ENCODE results near the gene FGF2.
"Not testable (repeated sequence)": the region's sequence is repeated elsewhere in the genome, so short reads cannot be mapped to it uniquely, and the experiment has no call there.

Gene FGF2

DNA sequence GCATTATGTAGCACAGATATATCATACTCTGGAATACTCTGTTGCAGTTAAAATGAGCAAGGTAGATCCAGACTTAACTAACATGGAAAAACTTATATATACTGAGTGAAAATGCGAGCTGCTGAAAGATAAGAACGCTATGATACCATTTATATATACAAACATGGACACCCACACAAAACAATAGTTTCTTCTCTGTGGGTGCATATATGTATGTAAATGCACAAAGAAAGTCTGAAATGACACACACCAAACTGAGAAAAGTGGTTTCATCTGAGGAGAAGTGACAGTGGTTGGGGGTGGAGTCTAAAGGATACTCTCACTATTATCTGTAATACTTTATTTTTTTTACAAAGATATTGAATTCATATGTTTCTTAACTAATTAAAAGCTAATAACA, 12.2 kb upstream of the FGF2 start:
- no peak for DNase-seq (ENCODE audit: low read depth)

DNA sequence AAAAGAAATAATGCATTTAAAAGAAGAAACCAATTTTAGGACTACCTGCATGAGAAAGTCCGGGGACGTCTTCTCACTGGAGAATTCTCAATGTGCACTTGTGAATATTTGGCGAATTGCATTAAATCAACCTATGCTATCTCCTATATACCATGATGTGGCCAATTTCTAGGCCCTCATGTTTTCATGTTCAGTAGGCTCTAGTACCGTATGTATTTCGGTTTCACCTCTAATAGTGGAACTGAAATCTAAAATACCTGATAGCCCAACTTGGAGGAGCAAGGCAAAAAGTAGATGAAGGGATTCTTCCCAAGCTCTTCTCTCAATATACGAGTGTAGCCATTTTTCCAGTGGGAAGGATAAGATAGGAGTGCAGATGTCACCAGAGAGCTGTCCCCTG, 11.4 kb upstream of the FGF2 start:
- no peak for DNase-seq (ENCODE audit: low read depth)

DNA sequence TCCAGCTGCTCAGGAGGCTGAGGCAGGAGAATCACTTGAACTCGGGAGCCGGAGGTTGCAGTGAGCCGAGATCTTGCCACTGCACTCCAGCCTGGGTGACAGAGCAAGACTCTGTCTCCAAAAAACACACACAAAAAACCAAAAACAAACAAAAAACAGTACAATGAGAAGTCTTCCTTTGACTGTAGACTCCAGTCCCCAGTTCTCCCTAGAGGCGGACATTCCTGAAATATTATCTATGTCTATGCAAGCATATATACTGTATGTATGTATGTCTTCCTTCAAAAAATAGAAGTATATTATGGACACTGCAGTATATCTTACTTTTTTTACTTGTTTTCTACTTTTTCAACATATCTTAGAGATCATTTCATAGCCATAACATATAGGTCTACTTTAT, 10.2 kb upstream of the FGF2 start:
- DNase-seq (ENCODE audit: low read depth), result no peak

DNA sequence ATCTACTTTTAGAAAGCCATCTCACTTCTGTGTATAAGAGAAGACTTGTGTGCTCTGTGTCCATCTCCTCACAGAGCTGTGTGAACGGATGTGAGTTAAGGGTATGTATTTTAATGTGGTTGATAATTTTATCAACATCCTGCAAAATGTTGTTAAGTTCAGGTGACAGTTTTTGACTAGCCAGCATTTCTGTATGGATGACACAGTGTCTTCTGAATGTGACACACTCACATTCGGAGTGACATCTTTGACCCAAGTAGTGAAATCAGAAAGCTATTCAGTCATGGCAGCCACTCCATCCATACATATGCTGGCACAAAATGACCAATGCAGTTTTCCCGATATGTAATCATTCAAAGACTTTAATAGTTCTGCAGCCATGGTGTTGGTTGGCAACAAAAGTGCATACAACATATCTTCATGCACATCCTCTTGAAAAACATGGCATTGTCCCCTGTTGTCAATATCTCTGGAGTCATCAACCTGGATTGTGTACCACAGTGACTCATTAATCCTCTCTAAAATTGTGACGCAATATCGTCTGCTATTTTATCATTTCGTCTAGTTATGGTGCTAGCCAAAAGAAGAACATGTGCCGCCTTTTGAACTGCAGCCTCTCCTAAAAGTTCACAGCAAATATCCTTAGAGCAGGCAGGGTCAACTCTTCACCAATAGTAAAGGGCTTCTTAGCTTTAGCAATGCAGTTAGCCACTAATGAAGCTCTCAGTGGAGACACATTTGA, 6.8 kb upstream of the FGF2 start:
- peak; percentile 82 for DNase-seq (ENCODE audit: low read depth)

DNA sequence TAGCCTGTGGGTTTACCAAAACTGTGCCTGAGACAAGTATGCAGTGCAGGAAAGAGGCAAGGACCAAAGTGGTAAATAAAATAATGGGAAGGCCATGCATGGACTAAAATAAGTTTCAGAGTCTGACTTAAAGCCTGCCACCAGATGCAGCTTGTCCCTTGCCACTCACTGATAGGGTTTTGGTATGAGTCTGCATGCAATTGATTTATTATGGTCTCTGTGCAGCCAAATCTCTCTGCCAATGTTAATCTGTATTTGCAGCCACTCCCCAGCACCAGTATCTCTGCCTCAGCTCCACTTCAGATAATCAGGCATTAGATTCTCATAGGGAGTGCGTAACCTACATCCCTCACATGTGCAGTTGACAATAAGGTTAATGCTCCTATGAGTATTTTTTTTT, 5.5 kb upstream of the FGF2 start:
- no peak for DNase-seq (ENCODE audit: low read depth)

DNA sequence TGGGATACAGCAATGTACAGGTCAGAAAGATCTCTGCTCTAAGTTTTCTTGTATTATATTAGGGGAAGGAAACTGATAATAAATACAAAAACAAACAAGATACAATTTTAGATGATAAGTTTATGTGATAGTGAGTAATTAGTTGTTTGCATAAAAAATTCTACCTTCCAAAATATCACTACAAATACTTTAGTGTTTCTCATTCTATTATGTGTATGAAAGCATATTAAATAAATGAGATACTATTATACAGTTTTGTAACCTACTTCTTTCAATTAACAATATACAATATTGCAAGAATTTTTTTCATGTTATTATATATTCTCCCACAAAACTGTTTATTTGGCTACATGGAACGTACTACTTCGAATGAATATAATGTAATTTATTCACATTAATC, 4.2 kb upstream of the FGF2 start:
- DNase-seq (ENCODE audit: low read depth), result no peak

DNA sequence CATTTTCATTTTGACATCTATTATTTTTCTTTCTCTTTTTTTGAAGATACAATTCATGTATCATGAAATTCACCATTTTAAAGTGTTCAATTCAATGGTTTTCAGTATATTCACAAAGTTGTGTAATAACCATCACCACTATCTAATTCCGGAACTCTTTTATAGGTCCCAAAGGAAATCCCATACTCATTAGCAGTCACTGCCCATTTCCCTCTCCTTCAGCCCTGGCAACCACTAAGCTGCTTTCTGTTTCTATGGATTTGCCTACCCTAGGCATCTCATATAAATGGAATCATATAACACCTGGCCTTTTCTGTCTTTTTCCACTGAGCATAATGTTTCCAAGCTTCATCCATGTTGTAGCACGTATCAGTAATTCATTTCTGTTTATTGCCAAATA, 3.2 kb upstream of the FGF2 start:
- DNase-seq (ENCODE audit: low read depth), result no peak

DNA sequence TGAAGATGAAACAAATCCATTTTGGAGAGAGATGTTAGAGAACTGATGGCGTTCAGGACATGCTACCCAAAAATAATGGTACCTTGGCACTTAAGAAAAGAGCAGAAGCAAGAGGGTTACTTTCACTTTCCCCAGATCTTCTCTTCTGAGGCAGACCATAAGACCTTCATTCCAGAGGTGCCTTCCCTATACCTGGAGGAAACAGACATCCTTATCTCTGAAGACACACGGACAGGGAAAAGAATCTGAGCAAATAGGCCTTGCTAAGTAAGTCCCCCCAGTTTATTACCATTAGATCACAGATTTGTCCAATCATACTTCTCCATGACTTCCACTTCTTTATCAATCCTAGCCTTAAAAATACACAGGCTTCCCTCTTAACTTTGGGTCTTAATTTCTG, 2.0 kb upstream of the FGF2 start:
- no peak for DNase-seq (ENCODE audit: low read depth)

DNA sequence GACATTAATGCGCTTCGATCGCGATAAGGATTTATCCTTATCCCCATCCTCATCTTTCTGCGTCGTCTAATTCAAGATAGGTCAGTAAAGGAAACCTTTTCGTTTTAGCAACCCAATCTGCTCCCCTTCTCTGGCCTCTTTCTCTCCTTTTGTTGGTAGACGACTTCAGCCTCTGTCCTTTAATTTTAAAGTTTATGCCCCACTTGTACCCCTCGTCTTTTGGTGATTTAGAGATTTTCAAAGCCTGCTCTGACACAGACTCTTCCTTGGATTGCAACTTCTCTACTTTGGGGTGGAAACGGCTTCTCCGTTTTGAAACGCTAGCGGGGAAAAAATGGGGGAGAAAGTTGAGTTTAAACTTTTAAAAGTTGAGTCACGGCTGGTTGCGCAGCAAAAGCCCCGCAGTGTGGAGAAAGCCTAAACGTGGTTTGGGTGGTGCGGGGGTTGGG, 528 bp upstream of the FGF2 start:
- DNase-seq (ENCODE audit: low read depth), result peak; percentile 55

DNA sequence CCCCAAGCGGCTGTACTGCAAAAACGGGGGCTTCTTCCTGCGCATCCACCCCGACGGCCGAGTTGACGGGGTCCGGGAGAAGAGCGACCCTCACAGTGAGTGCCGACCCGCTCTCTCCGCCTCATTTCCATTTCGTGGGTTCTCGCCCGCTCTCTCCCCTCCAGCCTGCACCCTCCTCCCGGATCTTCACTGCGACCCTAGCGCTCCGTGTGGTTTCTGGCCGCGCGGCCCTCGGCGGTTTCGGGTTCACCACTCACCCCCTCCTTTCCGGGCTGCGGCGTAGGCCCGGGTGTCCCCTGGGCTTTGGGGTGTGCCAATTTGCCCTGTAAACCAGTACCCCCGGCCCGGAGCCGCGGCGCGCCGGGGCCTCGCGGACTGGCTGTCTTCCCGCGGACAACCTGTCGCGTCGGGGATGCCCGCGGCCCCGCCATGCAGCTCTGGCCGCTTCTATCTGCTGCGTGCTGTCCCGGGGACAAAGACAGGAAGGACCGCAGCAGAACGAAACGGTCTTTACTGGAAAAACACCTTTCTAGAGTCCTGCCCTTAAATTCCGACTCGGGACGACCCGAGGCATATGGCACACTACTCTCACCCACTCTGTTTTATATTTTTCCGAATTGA, 737 bp downstream of the FGF2 start:
- peak; percentile 41 for DNase-seq (ENCODE audit: low read depth)

DNA sequence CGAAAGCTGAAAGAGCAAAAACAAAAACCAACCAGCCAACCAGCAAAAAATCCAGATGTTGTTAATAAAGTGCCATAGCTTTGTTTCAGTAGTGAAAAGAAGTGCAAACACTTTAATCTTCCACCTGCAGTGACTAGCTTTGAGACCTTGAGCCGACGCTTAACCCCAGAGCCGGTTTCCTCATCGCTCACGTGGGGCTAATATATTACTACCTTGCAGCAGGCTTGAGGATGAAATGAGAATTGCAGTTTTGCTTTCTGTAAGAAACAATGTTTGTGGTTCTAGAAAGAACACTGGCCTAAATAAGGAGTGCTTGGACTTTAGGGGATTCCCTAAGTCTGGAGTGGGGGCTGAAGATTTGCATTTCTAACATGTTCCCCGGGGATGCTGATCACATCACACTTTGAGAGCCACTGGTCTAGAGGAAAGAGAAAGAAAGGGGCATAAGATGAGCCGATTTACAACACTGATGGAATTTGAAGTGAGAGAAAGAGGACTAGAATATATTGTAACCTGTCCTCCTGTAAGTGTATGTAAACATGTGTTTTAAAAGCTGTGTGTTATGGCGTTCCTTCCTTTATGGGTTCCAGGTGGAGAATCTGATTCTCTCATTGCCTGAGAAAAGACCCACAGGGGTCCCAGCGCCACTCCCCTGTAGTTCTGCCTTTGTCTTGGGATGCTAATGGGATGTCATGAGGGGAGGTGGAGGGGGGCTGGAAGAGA, 1.4 kb downstream of the FGF2 start:
- DNase-seq (ENCODE audit: low read depth), result peak; percentile 88

DNA sequence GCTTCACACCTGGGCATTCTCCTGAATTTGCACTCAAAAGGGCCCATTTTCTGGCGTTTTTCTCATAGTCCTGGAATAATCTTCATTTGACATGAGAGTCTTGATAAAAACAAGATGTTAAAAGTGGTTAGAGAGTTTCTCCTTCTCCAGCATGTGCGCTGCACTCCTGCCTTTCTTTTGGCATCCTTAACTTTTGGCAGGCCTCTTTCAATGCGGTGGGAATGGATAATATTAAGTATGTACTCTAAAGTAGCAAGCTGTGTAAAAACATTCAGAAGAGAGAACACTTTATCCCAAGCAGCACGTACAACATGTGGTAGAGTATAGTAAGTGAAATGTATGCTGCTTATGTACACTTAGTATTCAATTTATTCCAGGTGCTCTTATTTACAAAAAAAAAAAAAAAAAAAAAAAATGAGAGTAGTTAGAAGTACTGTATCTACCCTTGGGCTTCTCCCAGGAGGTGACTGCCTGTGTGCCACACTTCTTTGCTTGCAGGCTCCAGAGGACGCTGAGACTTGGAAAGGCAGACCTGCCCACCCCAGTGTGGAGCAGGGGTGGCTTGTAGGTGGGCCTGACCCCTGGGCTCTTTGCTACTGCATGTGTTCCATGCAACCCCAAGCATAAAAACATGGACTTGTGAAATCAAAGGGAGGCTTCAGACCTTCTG, 3.9 kb downstream of the FGF2 start:
- DNase-seq (ENCODE audit: low read depth), result peak; percentile 65

DNA sequence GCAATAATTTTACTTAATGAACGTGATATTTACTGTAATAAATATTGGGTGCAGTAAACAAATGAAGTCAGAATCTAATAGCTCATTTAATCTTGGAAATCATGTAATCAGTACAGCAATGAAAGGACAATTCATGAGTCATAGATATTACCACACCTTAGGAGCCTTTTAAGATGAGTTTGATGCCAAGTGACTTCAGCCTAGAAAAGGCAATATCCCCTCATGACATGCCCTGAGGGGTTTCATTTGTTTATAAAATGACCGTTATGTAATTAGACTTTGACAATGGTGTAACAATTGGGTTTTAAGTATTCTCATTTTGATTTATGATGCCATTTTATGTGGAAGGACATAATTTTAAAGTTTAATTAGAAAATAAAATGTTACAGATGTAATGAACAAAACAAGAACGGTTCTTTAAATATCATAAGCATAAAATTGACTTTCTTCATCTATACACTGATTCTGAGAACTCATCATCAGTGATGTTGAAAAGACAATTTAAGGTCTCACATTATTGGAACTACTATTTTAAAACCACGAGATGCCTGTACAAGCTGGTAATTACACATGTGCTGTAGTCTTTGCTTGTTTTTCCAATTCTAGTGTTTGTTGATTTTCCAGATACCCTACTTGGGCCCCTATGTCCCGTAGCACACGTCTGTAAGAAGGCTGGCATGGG, 5.0 kb downstream of the FGF2 start:
- peak; percentile 68 for DNase-seq (ENCODE audit: low read depth)

DNA sequence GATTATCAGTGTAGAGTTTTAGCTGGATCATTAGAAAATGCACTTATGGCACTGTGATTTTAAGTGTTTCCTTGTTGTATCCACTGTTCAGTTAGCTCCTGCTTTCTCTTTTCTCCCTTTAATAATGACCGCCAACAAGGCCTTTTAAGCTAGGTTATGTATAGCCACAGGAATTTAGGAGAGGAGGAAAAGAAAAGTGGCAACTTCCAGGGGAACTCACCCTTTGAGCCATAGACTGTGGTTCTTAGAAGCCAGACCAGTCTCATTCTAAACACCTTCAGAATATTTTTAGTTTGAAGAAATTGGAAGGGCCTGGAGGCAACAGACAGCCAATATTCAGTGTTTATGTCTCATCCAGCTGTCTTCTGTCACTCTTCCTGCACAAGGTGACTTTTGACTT, 6.1 kb downstream of the FGF2 start:
- DNase-seq (ENCODE audit: low read depth), result no peak

DNA sequence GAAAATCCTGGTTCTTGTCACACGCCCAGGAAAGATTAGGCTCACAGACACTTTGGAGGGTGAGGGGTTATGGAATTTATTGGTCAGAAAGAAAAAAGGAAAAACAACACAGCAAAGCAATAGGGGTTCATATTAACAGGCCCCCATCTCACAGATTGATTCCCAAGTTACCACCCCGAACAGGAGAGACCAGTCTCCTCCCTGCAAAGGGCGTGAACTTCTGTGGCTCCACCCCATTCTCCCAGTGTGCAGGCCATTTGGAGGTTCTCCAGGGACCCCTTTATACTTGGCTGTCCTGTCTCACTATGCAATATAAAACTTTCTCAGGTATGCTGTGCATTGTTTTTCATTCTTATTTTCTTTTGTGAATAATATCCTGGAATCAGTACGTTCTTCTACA, 7.4 kb downstream of the FGF2 start:
- DNase-seq (ENCODE audit: low read depth), result no peak

DNA sequence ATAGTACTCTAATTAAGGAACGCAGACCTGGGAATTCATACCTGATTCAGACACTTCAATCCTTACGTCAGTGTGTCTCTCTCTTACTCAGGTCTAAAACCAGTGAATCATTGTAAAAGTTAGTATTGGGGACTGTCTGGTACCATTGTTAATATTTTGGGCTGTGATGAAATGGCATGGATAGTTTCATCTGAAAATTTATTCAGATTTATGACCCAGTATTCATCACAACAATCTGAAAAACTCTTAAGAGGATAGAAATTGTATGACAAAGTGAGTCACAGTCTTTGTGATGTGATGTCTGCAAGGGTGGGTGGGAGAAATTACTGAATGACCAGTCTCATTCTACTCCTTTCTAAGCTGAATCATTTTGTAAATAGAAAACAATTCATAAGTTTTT, 10.3 kb downstream of the FGF2 start:
- peak; percentile 51 for DNase-seq (ENCODE audit: low read depth)

DNA sequence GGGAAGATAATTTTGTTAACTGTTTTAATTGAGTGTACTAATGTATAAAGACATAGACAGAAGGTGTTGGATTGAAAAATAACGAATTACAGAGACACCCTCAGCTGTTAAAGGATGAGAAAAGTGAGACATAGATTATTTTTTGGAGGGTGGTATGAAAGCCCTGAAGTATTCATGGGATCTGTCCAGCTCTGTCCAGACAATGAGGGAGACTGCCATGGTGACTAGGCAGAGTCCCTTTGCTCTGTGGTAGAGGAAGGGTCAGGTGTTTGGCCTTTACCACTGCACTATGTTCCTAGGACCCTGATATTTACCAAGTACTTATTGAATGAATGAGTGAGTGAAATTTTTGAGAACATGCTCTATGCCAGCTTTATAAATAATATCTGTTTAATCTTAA, 11.4 kb downstream of the FGF2 start:
- DNase-seq (ENCODE audit: low read depth), result no peak

DNA sequence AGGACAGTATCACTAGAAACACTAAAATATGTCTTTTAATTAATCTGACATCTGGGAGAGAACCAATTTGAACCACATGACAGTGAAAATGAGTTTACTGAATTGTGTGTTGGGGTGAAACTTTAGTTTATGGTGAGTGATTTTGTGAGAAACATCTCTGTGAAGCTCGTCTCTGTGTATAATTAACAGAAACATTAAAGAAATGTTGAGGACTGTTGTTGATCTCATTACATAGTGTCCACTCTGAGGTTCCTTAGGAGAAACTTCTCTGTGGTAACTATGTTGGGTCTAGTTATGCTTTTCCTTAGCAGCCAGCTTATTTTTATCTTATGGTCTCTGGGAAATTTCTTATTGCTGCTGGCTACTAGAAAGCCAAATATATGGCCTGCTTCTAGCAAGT, 15.8 kb downstream of the FGF2 start:
- DNase-seq (ENCODE audit: low read depth), result no peak

DNA sequence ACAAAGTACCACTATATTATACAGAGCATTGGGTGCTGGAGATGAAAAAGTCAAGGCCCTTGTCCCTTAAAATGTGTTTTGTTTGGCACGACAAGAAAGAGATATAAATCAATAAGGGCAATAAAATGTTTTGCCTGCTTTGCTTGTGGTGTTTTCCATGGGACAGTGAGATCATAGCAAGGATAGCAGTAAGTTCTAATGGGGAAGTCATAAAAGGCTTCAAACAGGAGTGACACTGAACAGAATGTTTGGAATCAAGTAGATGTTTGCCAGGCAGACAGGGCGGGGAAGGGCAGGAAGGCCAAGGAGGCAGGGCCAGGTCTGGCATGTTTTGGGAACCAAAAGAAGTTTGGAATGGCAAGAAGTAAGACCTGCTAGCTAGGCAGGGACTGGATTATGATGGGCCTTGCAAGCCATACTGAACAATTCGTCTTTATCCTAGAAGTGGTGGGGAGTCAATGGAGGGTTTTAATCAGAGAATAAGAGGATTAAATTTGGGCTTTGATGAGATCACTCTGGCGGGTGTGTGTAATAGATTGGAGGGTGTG, 16.4 kb downstream of the FGF2 start:
- no peak for DNase-seq (ENCODE audit: low read depth)

DNA sequence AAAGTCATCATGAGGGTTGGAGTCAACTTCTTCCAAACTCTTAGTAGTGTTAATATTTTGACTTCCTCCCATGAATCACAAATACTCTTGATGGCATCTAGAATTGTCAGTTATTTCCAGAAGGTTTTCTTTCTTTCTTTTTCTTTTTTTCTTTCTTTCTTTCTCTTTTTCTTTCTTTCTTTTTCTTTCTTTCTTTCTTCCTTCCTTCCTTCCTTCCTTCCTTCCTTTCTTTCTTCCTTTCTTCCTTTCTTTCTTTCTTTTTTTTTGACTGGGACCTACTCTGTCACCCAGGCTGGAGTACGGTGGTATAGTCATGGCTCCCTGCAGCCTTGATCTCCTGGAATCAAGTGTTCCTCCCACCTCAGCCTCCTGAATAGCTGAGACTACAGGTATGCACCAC, 17.8 kb downstream of the FGF2 start:
- not testable (repeated sequence) for DNase-seq (ENCODE audit: low read depth)

DNA sequence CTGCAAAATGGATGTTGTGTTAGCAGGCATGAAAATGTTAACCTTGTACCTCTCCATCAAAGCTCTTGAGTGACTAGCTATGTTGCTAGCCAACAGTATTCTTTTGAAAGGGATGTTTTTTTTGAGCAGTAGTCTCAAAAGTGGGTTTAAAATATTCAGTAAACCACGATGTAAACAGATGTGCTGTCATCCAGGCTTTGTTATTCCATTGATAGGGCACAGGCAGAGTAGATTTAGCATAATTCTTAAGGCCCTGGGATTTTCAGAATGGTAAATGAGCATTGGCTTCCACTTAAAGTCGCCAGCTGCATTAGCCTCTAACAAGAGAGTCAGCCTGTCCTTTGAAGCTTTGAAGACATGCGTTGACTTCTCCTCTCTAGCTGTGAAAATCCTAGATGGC, 18.4 kb downstream of the FGF2 start:
- DNase-seq (ENCODE audit: low read depth), result peak; percentile 30

DNA sequence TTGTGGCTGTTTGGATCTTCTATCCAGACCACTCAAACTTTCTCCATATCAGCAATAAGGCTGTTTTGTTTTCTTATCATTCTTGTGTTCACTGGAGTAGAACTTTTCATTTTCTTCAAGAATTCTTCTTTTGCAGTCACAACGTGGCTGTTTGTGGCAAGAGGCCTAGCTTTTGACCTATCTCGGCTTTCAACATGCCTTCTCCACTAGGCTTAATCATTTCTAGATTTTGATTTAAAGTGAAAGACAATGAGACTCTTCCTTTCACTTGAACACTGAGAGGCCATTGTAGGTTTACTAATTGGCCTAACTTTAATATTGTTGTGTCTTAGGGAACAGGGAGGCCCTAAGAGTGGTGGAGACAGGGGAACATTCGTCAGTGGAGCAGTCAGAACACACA, 19.1 kb downstream of the FGF2 start:
- DNase-seq (ENCODE audit: low read depth), result peak; percentile 44
